HepG2 (cell line): ENCODE measurements around the gene SLC35F6. TPM values are rescaled to one million over a fixed set of nuclear protein-coding genes. Genes with fewer than 3 reads are reported as not detected.
A peak's percentile ranks its signal among the peaks of the same experiment; 100 is the strongest.

ENCODE experiments used
- ATAC-seq: fragments of 200-7000 bp; cut with Tn5 transposase; 3 replicates; pipeline ENCODE4 v1.9.1; 2020; ENCODE audit warnings: mild to moderate bottlenecking, moderate library complexity
- BruUV-seq: library from RNA; stranded (reverse); fragments of 400-500 nt; replicated peaks from 2 replicates; lab custom pipeline; 2021; lab: Mats Ljungman, UMichigan
- CTCF ChIA-PET: fragments of 300-600 bp; formaldehyde crosslinking; extraction: SDS; loops from one replicate; lab custom pipeline; 2021; ENCODE audit warnings: low total read pairs, inconsistent platforms, low intra/inter-chr PET ratio; lab: Yijun Ruan, JAX
- POLR2A ChIA-PET: fragments of 350-600 bp; sonication (Branson Sonifier 250); formaldehyde crosslinking; loops from one replicate; lab custom pipeline; 2020; ENCODE audit warnings: antibody characterized with exemption, inconsistent platforms; lab: Yijun Ruan, JAX
- DNase-seq: peaks from one replicate; pipeline ENCODE4 v3.0.0-alpha.2; 2015; ENCODE audit warnings: low spot score
- FAIRE-seq: peaks from 3 replicates; lab custom pipeline; 2011; peaks lifted over from hg19 to GRCh38; lab: Jason Lieb, UNC
- H2AFZ ChIP-seq: one replicate; pipeline ENCODE4 v1.6.1; 2011; ENCODE audit warnings: low read length, inconsistent platforms
- H3K27ac ChIP-seq: fragments of 300-600 bp; 3 replicates; pipeline ENCODE4 v1.8.0; 2011; ENCODE audit warnings: mixed run types, mild to moderate bottlenecking, mixed read lengths, low read length, inconsistent platforms; ENCODE audit not compliant: insufficient read depth; ENCODE audit errors: extremely low read length
- H3K27me3 ChIP-seq, 2 experiments: fragments of 200-600 bp in 1 of 2; 2 replicates in 1 of 2; 3 replicates in 1 of 2; pipeline versions ENCODE4 v1.6.0 to v1.8.0; 2011; ENCODE audit warnings: low read length in 2 of 2, mild to moderate bottlenecking in 2 of 2, moderate library complexity in 2 of 2, inconsistent platforms in 1 of 2; ENCODE audit not compliant: insufficient read depth in 2 of 2, control insufficient read depth in 1 of 2
- H3K36me3 ChIP-seq, 2 experiments: fragments of 200-600 bp in 1 of 2; replicated peaks in 1 of 2; 2 replicates in 1 of 2; 3 replicates in 1 of 2; pipeline versions ENCODE4 v1.5.1 to v1.8.0; 2011; ENCODE audit warnings: low read length in 2 of 2, inconsistent platforms in 1 of 2; ENCODE audit not compliant: insufficient read depth in 2 of 2, control insufficient read depth in 1 of 2
- H3K4me1 ChIP-seq: 2 replicates; pipeline ENCODE4 v1.5.1; 2012; ENCODE audit warnings: low read length, inconsistent platforms; ENCODE audit not compliant: insufficient read depth
- H3K4me2 ChIP-seq: 2 replicates; pipeline ENCODE4 v1.6.0; 2011; ENCODE audit warnings: low read depth, low read length, inconsistent platforms
- H3K4me3 ChIP-seq, 3 experiments: fragments of 200-600 bp in 1 of 3; sonication (generic), shearing (Covaris generic) in 1 of 3; replicated peaks in 1 of 3; 2 replicates each; pipeline ENCODE4 v1.5.1; 2011 to 2016; ENCODE audit warnings: low read length in 3 of 3, inconsistent platforms in 2 of 3, low read depth in 2 of 3, mild to moderate bottlenecking in 2 of 3, control low read depth in 1 of 3, mixed read lengths in 1 of 3; ENCODE audit not compliant: insufficient read depth in 1 of 3
- H3K79me2 ChIP-seq: one replicate; pipeline ENCODE4 v1.6.1; 2011; ENCODE audit warnings: low read length, inconsistent platforms; ENCODE audit not compliant: insufficient read depth
- H3K9ac ChIP-seq: 2 replicates; pipeline ENCODE4 v1.6.0; 2011; ENCODE audit warnings: mild to moderate bottlenecking, low read depth, low read length, inconsistent platforms; ENCODE audit not compliant: insufficient read depth
- H3K9me3 ChIP-seq: 2 replicates; pipeline ENCODE4 v1.5.1; 2012; ENCODE audit warnings: mild to moderate bottlenecking, low read length
- H4K20me1 ChIP-seq: 2 replicates; pipeline ENCODE4 v1.6.0; 2011; ENCODE audit warnings: inconsistent platforms, mild to moderate bottlenecking, low read length, moderate library complexity; ENCODE audit not compliant: insufficient read depth
- FOSL1 ChIP-seq: sonication (generic); formaldehyde crosslinking; IDR thresholded peaks from 2 replicates; pipeline ENCODE4 v1.9.0; 2021; ENCODE audit warnings: missing genetic modification reagents, borderline replicate concordance
- HDAC2 ChIP-seq: sonication (generic); formaldehyde crosslinking; IDR thresholded peaks from 2 replicates; pipeline ENCODE4 v1.4.0; 2020; ENCODE audit warnings: missing genetic modification reagents
- HNRNPH1 ChIP-seq: fragments of 200-400 bp; formaldehyde crosslinking; optimal IDR thresholded peaks from 2 replicates; pipeline ENCODE3; 2017; ENCODE audit warnings: mild to moderate bottlenecking, low read depth, low read length
- KDM2A ChIP-seq: sonication (generic); formaldehyde crosslinking; IDR thresholded peaks from 2 replicates; pipeline ENCODE4 v1.4.0; 2020; ENCODE audit warnings: low read depth, missing genetic modification reagents, borderline replicate concordance
- KDM4B ChIP-seq: sonication (generic); formaldehyde crosslinking; IDR thresholded peaks from 2 replicates; pipeline ENCODE4 v1.4.0; 2020; ENCODE audit warnings: missing genetic modification reagents
- MEIS1 ChIP-seq: sonication (generic); formaldehyde crosslinking; IDR thresholded peaks from 2 replicates; pipeline ENCODE4 v1.9.0; 2021; ENCODE audit warnings: mild to moderate bottlenecking, missing genetic modification reagents, moderate library complexity, borderline replicate concordance
- RFX5 ChIP-seq: IDR thresholded peaks from 2 replicates; pipeline ENCODE4 v1.6.1; 2011; ENCODE audit warnings: low read depth, low read length, improper control_type of control experiment
- RXRB ChIP-seq: IDR thresholded peaks from 2 replicates; pipeline ENCODE4 v1.6.1; 2016; ENCODE audit warnings: borderline replicate concordance, missing genetic modification reagents, missing compliant biosample characterization
- SOX5 ChIP-seq: IDR thresholded peaks from 2 replicates; pipeline ENCODE4 v1.6.1; 2016; ENCODE audit warnings: borderline replicate concordance
- ZNF121 ChIP-seq: sonication (generic); formaldehyde crosslinking; IDR thresholded peaks from 2 replicates; pipeline ENCODE4 v1.5.0; 2020; ENCODE audit warnings: mild to moderate bottlenecking, missing genetic modification reagents
- ZNF331 ChIP-seq: sonication (generic); formaldehyde crosslinking; IDR thresholded peaks from 2 replicates; pipeline ENCODE4 v1.4.0; 2020; ENCODE audit warnings: missing genetic modification reagents
- ZNF354B ChIP-seq: sonication (generic); formaldehyde crosslinking; IDR thresholded peaks from 2 replicates; pipeline ENCODE4 v1.8.0; 2022; ENCODE audit warnings: mild to moderate bottlenecking, missing genetic modification reagents
- ZNF557 ChIP-seq: sonication (generic); formaldehyde crosslinking; IDR thresholded peaks from 2 replicates; pipeline ENCODE4 v1.4.0; 2020; ENCODE audit warnings: missing genetic modification reagents
- ZSCAN12 ChIP-seq: sonication (generic); formaldehyde crosslinking; IDR thresholded peaks from 2 replicates; pipeline ENCODE4 v1.9.0; 2021; ENCODE audit warnings: mild to moderate bottlenecking, missing genetic modification reagents
- WGBS: methylation state at CpG from one replicate; pipeline ENCODE4 v1.1.6; 2017; ENCODE audit warnings: low lambda C conversion rate; 5-methylcytosine and 5-hydroxymethylcytosine counted together
- in situ Hi-C: cut with HindIII; loops from 2 replicates; pipeline ENCODE4 v1.10.0; 2017; ENCODE audit warnings: low pct_unique_long_range_greater_than_20kb; ENCODE audit not compliant: extremely low pct_ligation_motif_present
- intact Hi-C: fragments of 100-400 bp; cut with micrococcal nuclease; formaldehyde crosslinking; loops from one replicate; pipeline ENCODE4 v1.10.0; 2022; ENCODE audit not compliant: unreplicated experiment
- polyA plus RNA-seq, 8 experiments: library from polyadenylated mRNA; depleted of rRNA in 3 of 8; stranded (reverse) in 7 of 8; unstranded in 1 of 8; fragments of >200 nt; fragmentation: Illumina TruSeq in 4 of 8; extraction: Trizol in 4 of 8; gene quantifications; 2 replicates each; pipeline versions ENCODE4 v1.2.1 to v1.2.3, GENCODE V29; 2011 to 2016; ENCODE audit warnings: low read depth in 4 of 8, missing spikeins in 1 of 8, mixed read lengths in 1 of 8; ENCODE audit not compliant: insufficient read depth in 1 of 8
- total RNA-seq, 5 experiments: library from RNA; depleted of rRNA; stranded (reverse); fragments of >200 nt; fragmentation: Illumina TruSeq; extraction: Trizol; gene quantifications; 2 replicates each; pipeline ENCODE4 v1.2.3, GENCODE V29; 2016; ENCODE audit warnings: low read depth in 1 of 5
- TF ChIP-seq, protein P1 (sequence below): sonication (generic); formaldehyde crosslinking; IDR thresholded peaks from 2 replicates; pipeline ENCODE4 v1.8.1; 2023; ENCODE audit warnings: mild to moderate bottlenecking, moderate library complexity, missing genetic modification reagents

The SLC35F6 gene
- total and polyA plus RNA-seq, 2 of the 13 experiments (the other 11 are each of a cell fraction or from before 2014, with no cell fraction given), result 15.2 to 21.2 TPM

DNA sequence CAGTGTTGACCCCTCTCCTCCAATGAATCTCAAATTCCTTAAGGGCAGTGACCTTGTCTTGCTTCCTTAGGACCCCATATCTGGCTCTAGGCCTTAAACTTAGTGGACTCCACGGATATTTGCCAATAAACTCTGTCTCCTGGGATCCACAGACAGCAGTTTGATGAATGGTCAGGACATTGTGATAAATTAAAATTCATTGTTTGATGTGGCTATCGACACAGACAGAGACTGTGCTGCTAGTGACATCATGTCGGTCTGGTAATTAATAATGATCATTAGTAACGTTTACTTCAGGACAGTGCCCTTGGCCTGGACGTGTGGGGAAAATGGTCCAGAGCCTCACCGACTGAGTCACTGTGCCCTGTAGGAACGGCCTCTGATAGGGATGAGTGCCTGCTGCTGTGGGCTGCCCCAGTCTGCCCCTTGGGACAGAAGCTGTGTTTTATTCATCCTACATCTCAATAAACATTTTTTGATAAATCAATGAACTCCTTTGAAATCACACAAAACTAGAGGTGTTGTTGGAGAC lies 5.2 kb upstream of the SLC35F6 start:
- no peaks in the 10 kb centered on the region for H3K36me3 ChIP-seq
- H3K9ac ChIP-seq, result peak overlapping the region; percentile 48
- intact Hi-C loops (no loop called here), in situ Hi-C loops (no loop called here)
- H3K27me3 ChIP-seq, result no peaks in the 10 kb centered on the region
- ChIA-PET POLR2A (interaction anchor here (0.9 to 1.5 kb wide), 5 partner anchors 9 to 291 kb away, joined by 3 to 5 read pairs (median 3); partner anchors contain the start of gene CENPA), CTCF (no interaction called here)
- BruUV-seq, result no TSS peak
- FAIRE-seq (no peak), ATAC-seq (no peak), DNase-seq (no peak)
- no peak overlapping the region for H3K27ac ChIP-seq
- 78% methylated on average over 7 of the region's 7 CpGs for WGBS
- H3K79me2 ChIP-seq, result no peaks in the 10 kb centered on the region
- no peak overlapping the region for H2AFZ ChIP-seq
- H3K4me3 ChIP-seq, result no peak overlapping the region
- no peaks in the 10 kb centered on the region for H3K9me3 ChIP-seq
- no peaks in the 10 kb centered on the region for H4K20me1 ChIP-seq
- peaks cover 46% of the 10 kb centered on the region for H3K4me1 ChIP-seq
- peak overlapping the region; percentile 73 for H3K4me2 ChIP-seq
- TF ChIP-seq MEIS1 (CRISPR knock-in tag) (no peak), ZNF557 (CRISPR knock-in tag) (no peak), KDM2A (0 out of 2 replicates have a peak, but pooled peaks have one; percentile 14), ZSCAN12 (no peak), RXRB (CRISPR knock-in tag) (no peak), ZNF331 (CRISPR knock-in tag) (no peak)
- TF ChIP-seq, all 625 proteins: peak for 1

DNA sequence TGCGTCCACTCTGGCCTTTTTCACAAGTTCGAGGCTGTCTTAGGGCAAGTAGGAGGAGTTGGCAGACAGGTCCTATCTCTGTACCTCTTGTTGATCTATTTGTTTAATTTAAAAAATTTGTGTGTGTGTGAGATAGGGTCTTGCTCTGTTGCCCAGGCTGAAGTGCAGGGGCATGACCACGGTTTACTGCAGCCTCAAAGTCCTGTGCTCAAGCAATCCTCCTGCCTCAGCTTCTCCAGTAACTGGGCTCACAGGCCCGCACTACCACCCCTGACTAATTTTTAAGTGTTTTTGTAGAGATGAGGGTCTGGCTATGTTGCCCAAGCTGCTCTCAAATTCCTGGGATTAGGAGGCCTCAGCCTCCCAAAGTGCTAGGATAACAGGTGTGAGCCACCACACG lies 4.2 kb upstream of the SLC35F6 start:
- no peak for DNase-seq
- POLR2A ChIA-PET, result no interaction called here
- Histone ChIP-seq H4K20me1 (no peaks in the 10 kb centered on the region), H3K36me3 (no peaks in the 10 kb centered on the region), H3K4me2 (no peak overlapping the region), H3K9ac (no peak overlapping the region), H2AFZ (no peak overlapping the region), H3K27ac (no peak overlapping the region), H3K4me1 (peaks cover 49% of the 10 kb centered on the region), H3K79me2 (peaks cover 5% of the 10 kb centered on the region), H3K27me3 (no peaks in the 10 kb centered on the region; a peak in 1 of 5 replicates), H3K9me3 (no peaks in the 10 kb centered on the region), H3K4me3 (no peak overlapping the region)
- ATAC-seq, result no peak
- intact Hi-C loops (no loop called here), in situ Hi-C loops (no loop called here)
- BruUV-seq, result no TSS peak
- TF ChIP-seq ZNF354B (CRISPR knock-in tag) (no peak), ZNF121 (peak; percentile 81), HDAC2 (CRISPR knock-in tag) (no peak), RFX5 (no peak), HNRNPH1 (no peak), SOX5 (CRISPR knock-in tag) (no peak), KDM4B (no peak), FOSL1 (CRISPR knock-in tag) (no peak)
- TF ChIP-seq, protein P1, sequence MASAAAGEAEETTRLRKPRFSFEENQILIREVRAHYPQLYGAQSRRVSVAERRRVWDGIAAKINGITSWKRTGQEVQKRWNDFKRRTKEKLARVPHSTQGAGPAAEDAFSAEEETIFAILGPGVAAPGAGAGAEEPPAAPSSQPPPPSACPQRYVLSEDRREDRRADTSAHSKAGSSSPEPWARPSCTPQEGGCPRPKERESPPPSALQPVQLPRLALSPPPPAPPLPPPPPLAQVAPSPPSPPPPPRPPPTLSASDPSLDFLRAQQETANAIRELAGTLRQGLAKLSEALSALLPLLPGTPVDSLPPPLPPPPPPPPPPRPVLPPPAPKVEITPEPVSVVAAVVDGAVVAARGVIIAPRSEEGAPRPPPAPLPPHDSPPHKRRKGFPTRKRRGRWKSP (CRISPR knock-in tag), result 0 out of 2 replicates have a peak, but pooled peaks have one; percentile 5
- no peak for FAIRE-seq
- 93% methylated on average over 5 of the region's 5 CpGs for WGBS
- CTCF ChIA-PET, result no interaction called here
